ENCODE measurements around the gene SMAP2.
A peak's percentile ranks its signal among the peaks of the same experiment; 100 is the strongest.

The SMAP2 gene

GRCh38 chr1:40449684-40450494 lies 76.4 kb downstream of the SMAP2 start, which contains the start of gene ZFP69B:
Gene ZFP69B (plus strand): TSS chr1:40450476. CDS start chr1:40450962, 486 bp downstream.
- H3K27me3 ChIP-seq (ENCODE audit: insufficient read depth, low read depth, severe bottlenecking), result no peaks in the 10 kb centered on the region
- peak; percentile 95 for DNase-seq
- H3K36me3 ChIP-seq, result peaks cover 28% of the 10 kb centered on the region
- peak within 1 kb of the TSS; percentile 88 for H3K27ac ChIP-seq
- 0 out of 2 replicates have a peak, but pooled peaks have one; percentile 14 for TF ChIP-seq CTCF (IDR thresholded peaks at IDR 0.05; ENCODE audit: low read depth, low read length)
- peak within 1 kb of the TSS; percentile 66 for H3K4me3 ChIP-seq (ENCODE audit: low read depth, low read length)
- H3K9me3 ChIP-seq (ENCODE audit: severe bottlenecking), result peaks cover 19% of the 10 kb centered on the region

- peak; percentile 36 for DNase-seq
- H3K36me3 ChIP-seq, result peaks cover 34% of the 10 kb centered on the region
- no peak for TF ChIP-seq CTCF (IDR thresholded peaks at IDR 0.05; ENCODE audit: low read depth, low read length)
- peak overlapping the region; percentile 88 for H3K27ac ChIP-seq
- H3K9me3 ChIP-seq (ENCODE audit: severe bottlenecking), result peaks cover 19% of the 10 kb centered on the region
- H3K27me3 ChIP-seq (ENCODE audit: insufficient read depth, low read depth, severe bottlenecking), result no peaks in the 10 kb centered on the region
- H3K4me3 ChIP-seq (ENCODE audit: low read depth, low read length), result peak overlapping the region; percentile 66
Measured at GRCh38 chr1:40450495-40451237, 77.1 kb downstream of the SMAP2 start.

GRCh38 chr1:40451238-40451585 lies 77.7 kb downstream of the SMAP2 start:
- no peak for TF ChIP-seq CTCF (IDR thresholded peaks at IDR 0.05; ENCODE audit: low read depth, low read length)
- no peak for DNase-seq
- no peak overlapping the region for H3K27ac ChIP-seq
- peaks cover 21% of the 10 kb centered on the region for H3K9me3 ChIP-seq (ENCODE audit: severe bottlenecking)
- H3K36me3 ChIP-seq, result peaks cover 37% of the 10 kb centered on the region
- H3K27me3 ChIP-seq (ENCODE audit: insufficient read depth, low read depth, severe bottlenecking), result no peaks in the 10 kb centered on the region
- H3K4me3 ChIP-seq (ENCODE audit: low read depth, low read length), result no peak overlapping the region; the same call in 1 of the 2 replicates

GRCh38 chr1:40454873-40455272 lies 81.3 kb downstream of the SMAP2 start:
- peaks cover 31% of the 10 kb centered on the region for H3K9me3 ChIP-seq (ENCODE audit: severe bottlenecking)
- TF ChIP-seq CTCF (IDR thresholded peaks at IDR 0.05; ENCODE audit: low read depth, low read length), result no peak
- H3K27ac ChIP-seq, result no peak overlapping the region
- H3K36me3 ChIP-seq, result peaks cover 70% of the 10 kb centered on the region
- DNase-seq, result no peak
- H3K4me3 ChIP-seq (ENCODE audit: low read depth, low read length), result no peak overlapping the region
- H3K27me3 ChIP-seq (ENCODE audit: insufficient read depth, low read depth, severe bottlenecking), result no peaks in the 10 kb centered on the region

- DNase-seq, result no peak
- H3K4me3 ChIP-seq (ENCODE audit: low read depth, low read length), result no peak overlapping the region
- peaks cover 61% of the 10 kb centered on the region for H3K9me3 ChIP-seq (ENCODE audit: severe bottlenecking)
- H3K36me3 ChIP-seq, result peaks cover 58% of the 10 kb centered on the region
- H3K27ac ChIP-seq, result no peak overlapping the region
- TF ChIP-seq CTCF (IDR thresholded peaks at IDR 0.05; ENCODE audit: low read depth, low read length), result no peak
- H3K27me3 ChIP-seq (ENCODE audit: insufficient read depth, low read depth, severe bottlenecking), result no peaks in the 10 kb centered on the region
Measured at GRCh38 chr1:40462956-40463590, 89.5 kb downstream of the SMAP2 start.

All from WERI-Rb-1 (cell line).